ENCODE data around the gene WDPCP. TPM values are rescaled to one million over a fixed set of nuclear protein-coding genes. Genes with fewer than 3 reads are reported as not detected.
"Not testable (repeated sequence)": the region's sequence is repeated elsewhere in the genome, so short reads cannot be mapped to it uniquely, and the experiment has no call there.

WDPCP gene
- total RNA-seq, 2 experiments from 2014 or later: 4.9 to 6.3 TPM

DNA sequence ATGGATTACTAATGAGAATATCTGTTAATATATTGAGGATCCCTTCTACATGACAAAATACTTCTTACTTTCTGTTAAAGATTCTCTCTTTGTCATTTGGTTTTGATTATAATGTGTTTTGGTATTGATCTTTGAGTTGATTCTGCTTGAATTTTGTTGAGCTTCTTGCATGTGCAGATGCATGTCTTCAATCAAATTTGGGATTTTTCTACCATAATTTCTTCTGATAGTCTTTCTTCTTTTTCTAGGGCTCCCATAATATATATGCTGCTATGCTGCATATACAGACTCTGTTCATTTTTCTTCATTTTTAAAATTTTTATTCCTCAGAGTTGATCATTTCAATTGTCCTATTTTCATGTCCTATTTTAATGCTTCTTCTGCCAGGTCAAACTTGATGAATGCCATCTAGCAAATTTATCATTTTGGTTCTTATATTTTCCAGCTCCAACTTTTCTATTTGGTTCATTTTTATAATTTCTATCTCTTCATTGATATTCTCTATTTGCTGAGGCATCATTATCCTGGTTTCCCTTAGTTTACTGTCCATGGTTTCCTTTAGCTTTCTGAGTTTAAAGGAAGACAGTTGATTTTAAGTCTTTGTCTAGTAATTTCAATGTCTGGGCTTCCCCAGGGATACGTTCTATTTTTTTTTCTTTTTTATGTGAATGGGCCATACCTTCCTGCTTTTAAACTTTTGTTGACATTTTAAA lies 244.7 kb downstream of the WDPCP start:
- Mint-ChIP-seq H3K4me3 (no peak overlapping the region), H3K27me3 (no peaks in the 10 kb centered on the region), H3K27ac (no peak overlapping the region), H3K36me3 (ENCODE audit: low read depth) (no peaks in the 10 kb centered on the region), H3K9me3 (peaks cover 6% of the 10 kb centered on the region), H3K4me1 (no peaks in the 10 kb centered on the region)
- ChIA-PET POLR2A (no interaction called here), CTCF (interaction anchor here (1.2 kb wide), 1 partner anchor 11 kb away, joined by 3 read pairs; no protein-coding TSS in a partner anchor)
- no peak for DNase-seq

DNA sequence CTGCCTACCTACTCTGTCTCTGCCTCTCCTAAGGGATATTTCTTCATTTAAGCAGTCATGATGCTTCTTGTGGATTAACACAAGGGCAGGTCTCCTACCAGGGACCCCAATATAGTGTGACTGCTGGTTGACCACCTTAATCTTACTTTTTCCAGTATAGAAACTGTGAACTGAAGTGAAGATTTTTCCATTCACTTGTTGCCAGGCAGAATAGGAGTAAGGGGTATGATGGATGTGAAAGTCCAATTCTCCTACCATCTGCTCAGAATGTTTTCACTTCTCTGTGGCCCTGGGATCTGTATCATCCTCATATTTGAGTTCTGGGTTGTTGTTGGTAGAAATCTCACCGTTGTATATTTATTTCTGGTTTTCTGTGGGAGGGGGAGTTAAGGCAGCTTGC lies 247.8 kb downstream of the WDPCP start:
- no peak for DNase-seq
- Mint-ChIP-seq H3K27me3 (no peaks in the 10 kb centered on the region), H3K4me3 (no peak overlapping the region), H3K9me3 (peaks cover 6% of the 10 kb centered on the region), H3K4me1 (no peaks in the 10 kb centered on the region), H3K36me3 (ENCODE audit: low read depth) (no peaks in the 10 kb centered on the region), H3K27ac (no peak overlapping the region)
- ChIA-PET POLR2A (no interaction called here), CTCF (no interaction called here)

DNA sequence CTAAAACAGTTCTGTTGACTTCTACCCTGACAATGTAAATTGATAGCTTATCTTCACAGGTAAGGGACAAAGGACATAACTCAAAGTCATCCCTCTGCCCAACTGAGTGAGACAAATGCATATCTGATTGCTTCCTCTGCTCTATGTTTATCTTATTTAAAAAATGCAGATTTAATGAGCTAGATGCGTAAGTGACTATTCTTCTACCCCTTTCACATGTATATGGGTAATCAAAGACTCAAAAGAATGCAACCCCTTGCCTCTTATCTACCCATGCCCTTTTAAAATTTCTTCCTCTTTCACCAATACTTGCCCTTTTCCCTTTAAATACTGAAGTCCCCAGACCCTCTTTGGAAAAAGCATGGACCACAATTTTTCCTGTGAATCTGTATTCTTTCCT lies 253.4 kb downstream of the WDPCP start:
- Mint-ChIP-seq H3K4me1 (no peaks in the 10 kb centered on the region), H3K9me3 (no peaks in the 10 kb centered on the region)
- CTCF ChIA-PET: no interaction called here

DNA sequence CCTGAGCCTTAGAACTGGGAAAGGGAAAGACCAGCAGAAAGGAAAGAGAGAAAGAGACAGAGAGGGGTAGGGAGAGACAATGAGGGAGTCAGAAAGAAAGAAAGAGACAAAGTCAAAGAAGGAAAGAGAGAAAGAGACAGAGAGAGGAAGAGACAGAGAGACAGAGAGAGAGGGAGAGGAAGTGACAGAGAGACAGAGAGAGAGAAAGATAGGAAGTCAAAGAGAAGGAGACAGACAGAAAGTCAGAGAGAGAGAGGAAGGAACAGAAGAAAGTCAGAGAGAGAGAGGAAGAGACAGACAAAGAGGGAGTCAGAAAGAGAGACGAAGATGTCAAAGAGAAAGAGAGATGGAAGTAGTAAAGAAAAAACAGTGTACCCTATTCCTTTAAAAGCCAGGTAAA lies 261.8 kb downstream of the WDPCP start:
- POLR2A ChIA-PET: no interaction called here
- no peaks in the 10 kb centered on the region for H3K4me1 Mint-ChIP-seq
- DNase-seq: no peak
- H3K4me3 Mint-ChIP-seq: no peak overlapping the region
- CTCF ChIA-PET: no interaction called here
- H3K36me3 Mint-ChIP-seq (ENCODE audit: low read depth): no peaks in the 10 kb centered on the region
- H3K27ac Mint-ChIP-seq: no peak overlapping the region
- no peaks in the 10 kb centered on the region for H3K27me3 Mint-ChIP-seq
- H3K9me3 Mint-ChIP-seq: peaks cover 4% of the 10 kb centered on the region

More for the DNA sequence above, 253.4 kb downstream of the WDPCP start:
- DNase-seq: no peak
- Mint-ChIP-seq H3K4me3 (no peak overlapping the region), H3K36me3 (ENCODE audit: low read depth) (no peaks in the 10 kb centered on the region), H3K27me3 (no peaks in the 10 kb centered on the region), H3K27ac (no peak overlapping the region)
- POLR2A ChIA-PET: no interaction called here

DNA sequence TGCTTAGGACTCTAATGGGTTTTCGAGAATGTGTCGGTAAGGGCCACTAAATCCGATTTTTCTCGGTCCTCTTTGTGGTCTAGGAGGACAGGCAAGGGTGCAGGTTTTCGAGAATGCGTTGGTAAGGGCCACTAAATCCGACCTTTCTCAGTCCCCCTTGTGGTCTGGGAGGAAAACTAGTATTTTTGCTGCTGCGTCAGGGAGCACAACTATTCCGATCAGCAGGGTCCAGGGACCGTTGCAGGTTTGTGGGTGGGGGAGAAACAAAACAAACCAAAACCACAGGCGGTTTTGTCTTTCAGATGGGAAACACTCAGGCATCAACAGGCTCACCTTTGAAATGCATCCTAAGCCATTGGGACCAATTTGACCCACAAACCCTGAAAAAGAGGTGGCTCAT lies 264.6 kb downstream of the WDPCP start:
- H3K27ac Mint-ChIP-seq; H3K27me3 Mint-ChIP-seq; POLR2A ChIA-PET; H3K9me3 Mint-ChIP-seq; H3K4me3 Mint-ChIP-seq; H3K36me3 Mint-ChIP-seq (ENCODE audit: low read depth); H3K4me1 Mint-ChIP-seq; DNase-seq; CTCF ChIA-PET: not testable (repeated sequence)

DNA sequence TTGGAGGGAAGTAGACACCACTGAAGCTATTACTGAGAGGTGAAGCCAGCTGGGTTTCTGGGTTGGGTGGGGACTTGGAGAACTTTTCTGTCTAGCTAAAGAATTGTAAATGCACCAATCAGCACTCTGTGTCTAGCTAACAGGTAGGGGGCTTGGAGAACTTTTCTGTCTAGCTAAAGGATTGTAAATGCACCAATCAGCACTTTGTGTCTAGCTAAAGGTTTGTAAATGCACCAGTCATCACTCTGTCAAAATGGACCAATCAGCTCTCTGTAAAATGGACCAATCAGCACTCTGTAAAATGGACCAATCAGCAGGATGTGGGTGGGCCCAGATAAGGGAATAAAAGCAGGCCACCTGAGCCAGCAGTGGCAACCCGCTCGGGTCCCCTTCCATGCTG lies 266.3 kb downstream of the WDPCP start:
- H3K4me1 Mint-ChIP-seq; H3K27me3 Mint-ChIP-seq; H3K36me3 Mint-ChIP-seq (ENCODE audit: low read depth); DNase-seq; CTCF ChIA-PET; POLR2A ChIA-PET; H3K9me3 Mint-ChIP-seq; H3K27ac Mint-ChIP-seq; H3K4me3 Mint-ChIP-seq: not testable (repeated sequence)

DNA sequence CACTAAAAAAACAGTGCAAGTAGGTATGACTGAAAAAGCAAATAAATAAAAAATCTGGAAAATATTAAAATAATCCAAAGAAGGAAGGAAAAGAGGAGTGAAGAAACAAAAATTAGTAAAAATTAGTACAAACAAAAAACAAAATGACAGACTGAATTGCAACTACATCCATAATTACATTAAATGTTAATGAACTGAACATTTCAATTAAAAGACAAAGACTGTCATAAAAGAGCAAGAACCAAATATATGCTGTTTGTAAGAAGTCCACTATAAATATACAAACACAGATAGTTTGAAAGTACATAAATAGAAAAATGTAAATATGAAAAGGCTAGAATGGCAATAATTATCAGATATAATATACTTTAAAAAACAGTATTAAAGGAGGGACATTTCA lies 267.6 kb downstream of the WDPCP start:
- DNase-seq: no peak
- ChIA-PET CTCF (no interaction called here), POLR2A (no interaction called here)
- Mint-ChIP-seq H3K36me3 (ENCODE audit: low read depth) (no peaks in the 10 kb centered on the region), H3K4me3 (no peak overlapping the region), H3K9me3 (peaks cover 2% of the 10 kb centered on the region), H3K4me1 (no peaks in the 10 kb centered on the region), H3K27ac (no peak overlapping the region), H3K27me3 (no peaks in the 10 kb centered on the region)

DNA sequence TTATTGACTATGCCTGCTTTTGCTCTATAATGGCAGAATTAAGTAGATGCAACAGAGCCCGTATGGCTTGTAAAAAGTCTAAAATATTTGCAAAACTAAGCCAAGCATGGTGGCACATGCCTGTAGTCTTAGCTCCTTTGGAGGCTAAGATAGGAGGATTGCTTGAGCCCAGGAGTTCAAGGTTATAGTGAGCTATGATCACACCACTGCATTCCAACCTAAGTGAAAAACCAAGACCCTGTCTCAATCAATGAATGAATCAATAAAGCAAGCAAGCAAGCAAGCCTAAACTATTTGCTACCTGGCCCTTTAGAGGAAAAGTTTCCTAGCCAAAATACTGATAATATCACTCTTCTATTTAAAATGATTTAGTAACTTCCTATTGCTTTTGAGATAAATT lies 277.7 kb downstream of the WDPCP start:
- Mint-ChIP-seq H3K27ac (no peak overlapping the region), H3K27me3 (no peaks in the 10 kb centered on the region), H3K36me3 (ENCODE audit: low read depth) (no peaks in the 10 kb centered on the region), H3K9me3 (peaks cover 9% of the 10 kb centered on the region), H3K4me1 (no peaks in the 10 kb centered on the region), H3K4me3 (no peak overlapping the region)
- no peak for DNase-seq
- ChIA-PET POLR2A (no interaction called here), CTCF (no interaction called here)

DNA sequence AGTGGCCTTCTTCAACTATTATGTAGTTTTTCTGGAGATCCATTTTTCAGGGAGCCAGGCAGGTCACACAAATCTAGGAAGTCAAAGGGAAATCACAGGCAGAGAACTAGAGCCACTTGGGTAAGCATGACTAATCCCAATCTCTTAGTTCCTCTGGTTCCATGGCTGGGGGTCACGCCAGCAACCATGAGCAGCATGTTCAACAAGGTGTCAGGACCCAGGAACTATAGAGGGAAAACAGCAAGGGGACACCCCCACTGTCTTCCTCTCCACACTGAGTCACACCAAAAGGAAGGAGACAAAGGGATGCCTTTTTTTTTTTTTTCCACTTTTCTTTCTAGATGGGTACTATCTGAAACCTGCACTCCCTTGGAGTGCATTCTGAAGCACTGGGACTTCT lies 286.8 kb downstream of the WDPCP start:
- Mint-ChIP-seq H3K36me3 (ENCODE audit: low read depth) (peaks cover 5% of the 10 kb centered on the region), H3K27me3 (no peaks in the 10 kb centered on the region), H3K4me1 (no peaks in the 10 kb centered on the region), H3K4me3 (no peak overlapping the region), H3K9me3 (peaks cover 34% of the 10 kb centered on the region), H3K27ac (no peak overlapping the region)
- ChIA-PET POLR2A (no interaction called here), CTCF (no interaction called here)
- no peak for DNase-seq

DNA sequence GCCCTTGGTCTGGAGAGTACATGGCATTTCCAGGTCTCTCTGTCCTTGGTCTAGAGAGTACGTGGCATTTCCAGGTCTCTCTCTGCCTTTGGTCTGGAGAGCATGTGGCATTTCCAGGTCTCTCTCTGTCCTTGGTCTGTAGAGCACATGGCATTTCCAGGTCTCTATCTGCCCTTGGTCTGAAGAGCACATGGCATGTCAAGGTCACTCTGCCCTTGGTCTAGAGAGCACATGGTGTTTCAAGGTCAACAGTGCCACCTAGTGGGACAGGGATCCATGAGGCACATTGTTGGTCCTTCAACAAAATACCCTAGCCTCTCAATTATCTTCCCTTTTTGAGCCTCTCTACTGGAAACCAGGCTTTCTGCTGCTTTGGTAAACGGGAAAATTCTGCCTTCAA lies 287.4 kb downstream of the WDPCP start:
- H3K4me1 Mint-ChIP-seq: no peaks in the 10 kb centered on the region
- peaks cover 33% of the 10 kb centered on the region for H3K9me3 Mint-ChIP-seq
- no peaks in the 10 kb centered on the region for H3K27me3 Mint-ChIP-seq
- ChIA-PET CTCF (no interaction called here), POLR2A (no interaction called here)
- peaks cover 5% of the 10 kb centered on the region for H3K36me3 Mint-ChIP-seq (ENCODE audit: low read depth)
- no peak overlapping the region for H3K27ac Mint-ChIP-seq
- H3K4me3 Mint-ChIP-seq: no peak overlapping the region
- DNase-seq: no peak

DNA sequence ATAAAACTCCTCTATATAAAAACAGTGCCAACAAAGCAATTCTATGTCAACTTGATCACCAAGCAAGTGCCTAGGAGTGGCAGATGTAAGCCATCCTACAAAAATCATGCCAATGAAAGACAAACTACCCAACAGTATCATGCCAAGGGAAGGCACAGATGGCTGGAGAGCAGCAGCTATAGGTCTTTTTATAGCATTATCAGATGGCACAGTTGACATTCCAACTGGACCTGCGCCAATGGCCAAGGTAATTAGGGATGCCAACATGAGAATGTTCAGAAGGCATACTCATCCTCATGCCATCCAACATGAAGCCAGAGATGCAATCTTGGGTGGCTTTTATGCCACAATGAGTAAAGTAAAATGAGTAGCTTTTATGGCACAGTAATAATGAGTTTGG lies 300.3 kb downstream of the WDPCP start:
- POLR2A ChIA-PET: no interaction called here
- Mint-ChIP-seq H3K4me1 (no peaks in the 10 kb centered on the region), H3K4me3 (no peak overlapping the region), H3K27me3 (no peaks in the 10 kb centered on the region), H3K36me3 (ENCODE audit: low read depth) (no peaks in the 10 kb centered on the region), H3K27ac (no peak overlapping the region), H3K9me3 (peaks cover 11% of the 10 kb centered on the region)
- CTCF ChIA-PET: no interaction called here
- DNase-seq: no peak

DNA sequence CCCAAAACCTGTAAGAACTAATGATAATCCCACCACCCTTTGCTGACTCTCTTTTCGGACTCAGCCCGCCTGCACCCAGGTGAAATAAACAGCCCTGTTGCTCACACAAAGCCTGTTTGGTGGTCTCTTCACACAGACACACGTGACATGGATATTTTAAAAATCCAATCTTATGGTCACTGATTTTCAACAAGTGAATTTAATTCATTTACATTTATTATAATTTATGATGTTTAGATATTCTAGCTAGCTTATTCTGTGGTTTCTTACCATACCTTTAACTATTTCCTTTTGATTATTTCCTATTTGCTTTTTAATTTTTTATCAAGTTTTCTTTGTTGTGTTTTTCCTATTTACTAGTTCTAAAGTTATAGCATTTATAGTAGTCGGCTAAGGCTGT lies 301.8 kb downstream of the WDPCP start:
- H3K36me3 Mint-ChIP-seq (ENCODE audit: low read depth); H3K27ac Mint-ChIP-seq; POLR2A ChIA-PET; H3K4me1 Mint-ChIP-seq; H3K27me3 Mint-ChIP-seq; CTCF ChIA-PET; H3K4me3 Mint-ChIP-seq; DNase-seq: not testable (repeated sequence)
- H3K9me3 Mint-ChIP-seq: peaks cover 13% of the 10 kb centered on the region

DNA sequence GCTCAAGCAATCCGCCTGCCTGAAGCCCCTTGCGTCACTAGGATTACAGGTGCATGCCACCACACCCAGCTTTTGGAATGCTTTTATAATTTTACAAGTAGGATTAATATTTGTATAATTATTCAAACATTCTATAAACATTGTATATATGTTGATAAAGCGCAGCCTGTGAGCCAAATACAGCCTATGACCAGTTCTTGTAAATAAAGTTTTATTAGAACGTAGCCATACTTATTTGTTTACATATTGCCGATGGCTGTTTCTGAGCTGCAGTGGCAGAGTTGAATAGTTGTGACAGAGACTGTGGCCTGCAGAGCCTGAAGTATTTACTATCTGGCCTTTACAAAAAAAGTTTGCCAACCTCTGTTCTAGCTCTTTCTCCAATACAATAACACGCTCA lies 305.0 kb downstream of the WDPCP start:
- Mint-ChIP-seq H3K4me3 (no peak overlapping the region), H3K27ac (no peak overlapping the region), H3K4me1 (no peaks in the 10 kb centered on the region), H3K27me3 (no peaks in the 10 kb centered on the region), H3K36me3 (ENCODE audit: low read depth) (no peaks in the 10 kb centered on the region), H3K9me3 (peaks cover 23% of the 10 kb centered on the region)
- DNase-seq: no peak
- ChIA-PET POLR2A (no interaction called here), CTCF (no interaction called here)

DNA sequence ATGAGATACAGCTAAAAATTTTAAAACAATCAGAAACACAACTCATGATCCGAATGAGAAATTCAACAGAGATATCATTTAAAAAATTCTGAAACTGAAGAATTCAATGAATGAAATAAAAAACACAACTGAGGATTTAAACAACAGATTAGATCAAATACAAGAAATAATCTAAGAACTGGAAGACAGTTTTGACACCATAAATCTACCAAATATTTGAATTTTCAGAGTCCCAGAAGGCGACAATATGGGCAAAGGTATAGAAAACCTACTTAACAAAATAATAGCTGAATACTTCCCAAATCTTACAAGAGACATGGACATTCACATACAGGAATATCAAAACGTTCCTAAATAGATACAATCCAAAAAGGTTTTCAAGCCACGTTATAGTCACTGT lies 315.7 kb downstream of the WDPCP start:
- POLR2A ChIA-PET: no interaction called here
- Mint-ChIP-seq H3K36me3 (ENCODE audit: low read depth) (no peaks in the 10 kb centered on the region), H3K4me3 (no peak overlapping the region), H3K9me3 (peaks cover 28% of the 10 kb centered on the region), H3K27ac (no peak overlapping the region), H3K4me1 (no peaks in the 10 kb centered on the region), H3K27me3 (no peaks in the 10 kb centered on the region)
- DNase-seq: no peak
- CTCF ChIA-PET: no interaction called here

DNA sequence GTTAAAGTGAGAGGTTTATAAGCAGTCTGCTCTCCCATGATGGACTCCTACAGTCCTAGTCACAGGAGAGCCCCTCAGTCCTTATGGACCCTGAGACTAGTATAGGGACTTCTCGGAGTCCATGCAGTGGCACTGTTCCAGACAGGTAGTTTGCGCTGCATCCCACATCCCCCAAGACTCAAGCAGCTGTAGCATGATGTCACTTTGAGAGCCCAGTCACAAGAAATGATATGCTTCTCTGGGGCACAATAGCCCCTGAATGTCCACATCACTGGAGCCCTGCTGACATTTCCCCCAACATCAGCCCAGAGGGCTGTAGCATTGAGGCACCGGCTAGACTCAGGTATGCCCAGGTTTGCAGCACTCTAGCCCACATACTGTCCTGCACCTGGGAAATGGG lies 317.6 kb downstream of the WDPCP start:
- Mint-ChIP-seq H3K27me3 (no peaks in the 10 kb centered on the region), H3K4me1 (no peaks in the 10 kb centered on the region), H3K27ac (no peak overlapping the region), H3K4me3 (no peak overlapping the region), H3K36me3 (ENCODE audit: low read depth) (no peaks in the 10 kb centered on the region), H3K9me3 (peaks cover 28% of the 10 kb centered on the region)
- no peak for DNase-seq
- ChIA-PET POLR2A (no interaction called here), CTCF (no interaction called here)

All from activated CD4-positive, alpha-beta memory T cell treated with anti-CD3 and anti-CD28 coated beads, Interleukin-2, amount 10 ng/mL, durations not matched to agents 7 days and 5 days (primary cell).